Aorta (tissue), 5 donors: ENCODE measurements around the gene DHDH. TPM values are rescaled to one million over a fixed set of nuclear protein-coding genes. Genes with fewer than 3 reads are reported as not detected.
A peak's percentile ranks its signal among the peaks of the same experiment; 100 is the strongest.

Experiments
- ATAC-seq: fragments of 200-7000 bp; cut with Tn5 transposase; one replicate; pipeline ENCODE4 v1.9.1; 2022; ENCODE audit warnings: moderate library complexity; ENCODE audit not compliant: low FRiP score
- DNase-seq, 2 donors: peaks; one replicate each; pipeline ENCODE4 v3.0.0-alpha.2; 2020
- H3K27ac ChIP-seq, 2 donors: one replicate each; pipeline ENCODE4 v1.5.1; 2013; ENCODE audit warnings: low read length in 2 of 2, mild to moderate bottlenecking in 2 of 2, moderate library complexity in 2 of 2, control low read depth in 1 of 2, inconsistent platforms in 1 of 2, low read depth in 1 of 2
- H3K27me3 ChIP-seq, 2 donors: one replicate each; pipeline ENCODE4 v1.6.1; 2013; ENCODE audit warnings: control low read depth in 1 of 2, low read length in 1 of 2, mild to moderate bottlenecking in 1 of 2, moderate library complexity in 1 of 2; ENCODE audit not compliant: insufficient read depth in 2 of 2, control insufficient read depth in 1 of 2
- H3K36me3 ChIP-seq, 2 donors: one replicate each; pipeline ENCODE4 v1.6.1; 2013; ENCODE audit warnings: control low read depth in 1 of 2, low read length in 1 of 2, mild to moderate bottlenecking in 1 of 2; ENCODE audit not compliant: insufficient read depth in 2 of 2, control insufficient read depth in 1 of 2
- H3K4me1 ChIP-seq, 2 donors: one replicate each; pipeline ENCODE4 v1.6.1; 2013; ENCODE audit warnings: low read length in 2 of 2, control low read depth in 1 of 2, mild to moderate bottlenecking in 1 of 2, moderate library complexity in 1 of 2; ENCODE audit not compliant: insufficient read depth in 2 of 2, control insufficient read depth in 1 of 2
- H3K4me3 ChIP-seq, 2 donors: one replicate each; pipeline ENCODE4 v1.5.1; 2013; ENCODE audit warnings: low read length in 2 of 2, control low read depth in 1 of 2, mild to moderate bottlenecking in 1 of 2
- H3K9me3 ChIP-seq: one replicate; pipeline ENCODE4 v1.6.1; 2013; ENCODE audit warnings: mild to moderate bottlenecking, low read length; ENCODE audit not compliant: control insufficient read depth
- WGBS, 2 donors: extraction: QIAGEN DNeasy Blood & Tissue Kit; methylation state at CpG; one replicate each; pipeline ENCODE4 v1.1.7; 2013; 5-methylcytosine and 5-hydroxymethylcytosine counted together
- intact Hi-C, 2 donors: fragments of 100-400 bp; cut with DNase I; formaldehyde crosslinking; loops; one replicate each; pipeline versions ENCODE4 v1.14.2 to v1.15.0; 2022
- polyA plus RNA-seq, 2 donors: library from polyadenylated mRNA; stranded (reverse); fragments of 200-250 nt; gene quantifications; one replicate each; pipeline ENCODE4 v1.2.3, GENCODE V29; 2013
- total RNA-seq, 2 donors: library from RNA; stranded (reverse); fragmentation: NEBNext Ultra II Directional; extraction: Animal tissue kit (Norgen Biotek cat#: 25700); gene quantifications; one replicate each; pipeline ENCODE4 v1.2.1, GENCODE V29; 2021
- donor health status: healthy with polysubstance abuse.
- donor health status: Bipolar disorder and iron deficiency.
- donor health status: DM: no; HTN: no; CAD: no.
- donor health status: DM: no; HTN: no; CAD: no.
- donor health status: DM: yes; HTN: yes; CAD: no.

Gene DHDH
- total and polyA plus RNA-seq, 4 donors: 0.84 to 1.3 TPM; not detected in 2

DNA sequence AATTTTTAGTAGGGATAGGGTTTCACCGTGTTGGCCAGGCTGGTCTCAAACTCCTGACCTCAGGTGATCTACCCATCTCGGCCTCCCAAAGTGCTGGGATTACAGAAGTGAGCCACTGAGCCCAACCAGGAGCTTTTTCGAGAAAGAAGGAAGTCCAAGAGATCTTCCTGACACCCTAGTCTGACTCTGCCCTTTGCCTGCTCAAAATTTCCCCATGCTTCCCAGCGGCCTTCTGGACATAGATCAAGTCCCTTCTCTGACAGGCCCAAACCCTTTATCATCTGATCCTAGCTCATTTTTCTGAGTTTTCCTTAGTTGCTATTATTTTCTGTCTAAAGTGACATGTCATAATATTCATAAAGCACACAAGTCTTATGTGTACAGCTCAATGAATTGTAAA, 19.6 kb downstream of the DHDH start:
- no peaks in the 10 kb centered on the region for H3K27me3 ChIP-seq
- no peaks in the 10 kb centered on the region for H3K9me3 ChIP-seq
- no peak overlapping the region for H3K4me3 ChIP-seq
- no peak for DNase-seq
- H3K27ac ChIP-seq: no peak overlapping the region
- H3K36me3 ChIP-seq: no peaks in the 10 kb centered on the region
- 77 to 85% methylated on average over 4 of the region's 4 CpGs for WGBS, 2 donors
- ATAC-seq: no peak
- H3K4me1 ChIP-seq: peaks cover 0 to 1% of the 10 kb centered on the region in 2 donors
- intact Hi-C loops: no loop called here

DNA sequence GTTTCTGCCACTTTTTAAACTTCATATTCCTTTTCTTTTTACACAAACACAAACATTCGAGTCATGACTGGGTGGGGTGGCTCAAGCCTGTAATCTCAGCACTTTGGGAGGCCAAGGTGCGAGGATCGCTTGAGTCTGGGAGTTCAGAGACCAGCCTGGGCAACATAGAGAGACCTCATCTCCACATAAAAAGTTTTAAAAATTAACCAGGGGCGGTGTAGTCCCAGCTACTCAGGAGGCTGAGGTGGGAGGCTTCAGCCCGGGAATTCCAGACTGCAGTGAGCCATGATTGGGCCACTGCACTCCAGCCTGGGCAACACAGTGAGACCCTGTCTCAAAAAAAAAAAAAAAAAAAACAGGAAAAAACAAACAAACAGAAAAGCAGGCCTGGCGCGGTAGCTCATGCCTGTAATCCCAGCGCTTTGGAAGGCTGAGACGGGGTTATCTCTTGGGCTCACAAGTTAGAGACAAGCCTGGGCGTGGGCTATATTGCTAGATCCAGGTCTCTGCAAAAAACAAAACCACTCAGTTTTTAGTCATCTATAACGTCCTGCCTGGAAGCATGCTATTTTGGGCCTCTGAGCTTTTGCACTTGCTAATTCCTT, 20.6 kb downstream of the DHDH start:
- H3K27me3 ChIP-seq: no peaks in the 10 kb centered on the region
- intact Hi-C loops: loop anchor here in 1 of 2 donors (2.0 kb wide), 1 partner anchor 53 kb away; the partner anchor contains the start of gene NUCB1
- ATAC-seq (peak; percentile 32), DNase-seq (no peak)
- 34 to 35% methylated on average over 11 of the region's 11 CpGs for whole genome bisulfite sequencing, 2 donors
- no peaks in the 10 kb centered on the region for H3K9me3 ChIP-seq
- peak overlapping the region; percentile 82 to 91 for H3K27ac ChIP-seq
- H3K4me3 ChIP-seq: no peak overlapping the region
- no peaks in the 10 kb centered on the region for H3K36me3 ChIP-seq
- peaks cover 0 to 1% of the 10 kb centered on the region in 2 donors for H3K4me1 ChIP-seq

DNA sequence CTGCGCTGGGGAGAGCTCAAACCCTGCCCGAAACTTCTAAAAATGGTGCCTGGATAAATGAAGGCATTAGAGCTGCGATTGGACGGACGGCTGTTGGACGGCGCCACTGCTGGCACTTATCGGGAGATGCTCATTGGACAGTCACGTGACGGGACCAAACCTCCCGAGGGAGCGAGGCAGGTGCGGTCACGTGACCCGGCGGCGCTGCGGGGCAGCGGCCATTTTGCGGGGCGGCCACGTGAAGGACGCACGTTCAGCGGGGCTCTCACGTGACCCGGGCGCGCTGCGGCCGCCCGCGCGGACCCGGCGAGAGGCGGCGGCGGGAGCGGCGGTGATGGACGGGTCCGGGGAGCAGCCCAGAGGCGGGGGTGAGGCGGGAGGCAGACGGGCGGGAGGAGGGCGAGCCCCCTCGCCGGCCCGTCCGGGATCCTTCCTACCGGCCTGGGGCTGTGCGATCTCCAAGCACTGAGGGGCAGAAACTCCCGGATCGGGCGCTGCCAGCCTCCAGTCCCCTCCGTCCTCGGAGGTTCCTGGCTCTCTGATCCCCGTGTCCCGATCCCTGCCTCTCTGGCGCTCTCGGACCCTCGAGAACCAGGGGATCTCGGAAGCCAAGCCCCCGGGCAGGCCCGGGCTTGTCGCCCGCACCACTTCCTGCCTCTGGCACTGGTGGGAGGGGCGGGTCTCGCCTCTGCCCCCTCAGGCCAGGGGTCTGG, 21.3 kb downstream of the DHDH start, which contains the start of gene BAX:
Gene BAX (plus strand): TSS at position 281 of the 713 bp plus-strand sequence. CDS start 54 bp downstream, at position 335.
- H3K27me3 ChIP-seq: no peaks in the 10 kb centered on the region
- H3K36me3 ChIP-seq: no peaks in the 10 kb centered on the region
- 1% methylated on average over 55 to 71 of the region's 71 CpGs for WGBS, 2 donors
- H3K4me1 ChIP-seq: peaks cover 0 to 1% of the 10 kb centered on the region in 2 donors
- H3K4me3 ChIP-seq: peak within 1 kb of the TSS; percentile 73 to 77
- intact Hi-C loops: loop anchor here in 1 of 2 donors (2.0 kb wide), 1 partner anchor 54 kb away; the partner anchor contains the start of gene NUCB1
- ATAC-seq (peak; percentile 96), DNase-seq (peak; percentile 97 to 99)
- peak within 1 kb of the TSS; percentile 82 to 91 for H3K27ac ChIP-seq
- no peaks in the 10 kb centered on the region for H3K9me3 ChIP-seq

DNA sequence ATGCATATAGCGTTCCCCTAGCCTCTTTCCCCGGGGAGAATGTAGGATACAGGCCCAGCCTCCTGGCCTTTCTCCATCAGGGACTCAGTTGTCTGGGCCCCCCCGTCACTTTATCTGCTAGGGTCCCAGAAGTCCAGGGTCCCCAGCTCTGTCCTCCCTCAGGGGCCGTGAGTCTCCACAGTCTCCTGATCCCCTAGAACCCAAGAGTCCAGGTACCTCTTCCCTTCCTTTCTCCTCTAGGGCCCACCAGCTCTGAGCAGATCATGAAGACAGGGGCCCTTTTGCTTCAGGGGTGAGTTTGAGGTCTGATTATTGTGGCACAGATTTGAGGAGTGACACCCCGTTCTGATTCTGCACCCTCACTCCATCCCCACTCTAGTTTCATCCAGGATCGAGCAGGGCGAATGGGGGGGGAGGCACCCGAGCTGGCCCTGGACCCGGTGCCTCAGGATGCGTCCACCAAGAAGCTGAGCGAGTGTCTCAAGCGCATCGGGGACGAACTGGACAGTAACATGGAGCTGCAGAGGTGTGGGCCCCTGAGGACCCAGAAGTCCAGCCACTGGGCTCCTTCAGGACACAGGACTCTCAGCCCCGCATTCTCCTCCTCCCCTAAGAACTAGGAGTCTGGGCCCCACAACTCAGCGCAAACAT, 21.9 kb downstream of the DHDH start:
- Histone ChIP-seq H3K27ac (peak overlapping the region in 1 of 2 donors; percentile 50), H3K4me1 (peaks cover 0 to 1% of the 10 kb centered on the region in 2 donors), H3K9me3 (no peaks in the 10 kb centered on the region), H3K4me3 (peak overlapping the region; percentile 73 to 77), H3K27me3 (no peaks in the 10 kb centered on the region), H3K36me3 (no peaks in the 10 kb centered on the region)
- intact Hi-C loops: loop anchor here in 1 of 2 donors (2.0 kb wide), 1 partner anchor 55 kb away; the partner anchor contains the start of gene NUCB1
- 51 to 58% methylated on average over 16 of the region's 16 CpGs for WGBS, 2 donors
- ATAC-seq (no peak), DNase-seq (no peak)

DNA sequence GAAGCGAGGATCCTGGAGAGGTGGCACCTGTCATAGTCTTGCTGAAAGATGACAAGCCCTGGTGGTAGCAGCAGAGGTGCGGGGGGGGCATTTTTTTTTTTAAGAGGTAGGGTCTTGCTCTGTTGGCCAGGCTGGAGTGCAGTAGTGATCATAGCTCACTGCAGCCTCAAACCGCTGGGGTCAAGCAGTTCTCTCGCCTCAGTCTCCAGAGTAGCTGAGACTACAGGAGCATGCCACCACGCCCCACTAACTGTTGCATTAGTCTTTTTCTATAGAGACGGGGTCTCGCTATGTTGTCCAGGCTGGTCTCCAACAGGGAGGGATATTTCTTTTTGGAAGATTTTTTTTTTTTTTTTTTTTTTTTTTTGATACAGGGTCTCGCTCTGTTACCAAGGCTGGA, 24.5 kb downstream of the DHDH start:
- H3K27ac ChIP-seq: no peak overlapping the region
- no peaks in the 10 kb centered on the region for H3K36me3 ChIP-seq
- no peak overlapping the region for H3K4me3 ChIP-seq
- no peaks in the 10 kb centered on the region for H3K27me3 ChIP-seq
- H3K9me3 ChIP-seq: no peaks in the 10 kb centered on the region
- H3K4me1 ChIP-seq: peaks cover 0 to 1% of the 10 kb centered on the region in 2 donors
- WGBS, 2 donors: 96 to 97% methylated on average over 8 of the region's 8 CpGs
- intact Hi-C loops: no loop called here
- ATAC-seq (no peak), DNase-seq (no peak)

DNA sequence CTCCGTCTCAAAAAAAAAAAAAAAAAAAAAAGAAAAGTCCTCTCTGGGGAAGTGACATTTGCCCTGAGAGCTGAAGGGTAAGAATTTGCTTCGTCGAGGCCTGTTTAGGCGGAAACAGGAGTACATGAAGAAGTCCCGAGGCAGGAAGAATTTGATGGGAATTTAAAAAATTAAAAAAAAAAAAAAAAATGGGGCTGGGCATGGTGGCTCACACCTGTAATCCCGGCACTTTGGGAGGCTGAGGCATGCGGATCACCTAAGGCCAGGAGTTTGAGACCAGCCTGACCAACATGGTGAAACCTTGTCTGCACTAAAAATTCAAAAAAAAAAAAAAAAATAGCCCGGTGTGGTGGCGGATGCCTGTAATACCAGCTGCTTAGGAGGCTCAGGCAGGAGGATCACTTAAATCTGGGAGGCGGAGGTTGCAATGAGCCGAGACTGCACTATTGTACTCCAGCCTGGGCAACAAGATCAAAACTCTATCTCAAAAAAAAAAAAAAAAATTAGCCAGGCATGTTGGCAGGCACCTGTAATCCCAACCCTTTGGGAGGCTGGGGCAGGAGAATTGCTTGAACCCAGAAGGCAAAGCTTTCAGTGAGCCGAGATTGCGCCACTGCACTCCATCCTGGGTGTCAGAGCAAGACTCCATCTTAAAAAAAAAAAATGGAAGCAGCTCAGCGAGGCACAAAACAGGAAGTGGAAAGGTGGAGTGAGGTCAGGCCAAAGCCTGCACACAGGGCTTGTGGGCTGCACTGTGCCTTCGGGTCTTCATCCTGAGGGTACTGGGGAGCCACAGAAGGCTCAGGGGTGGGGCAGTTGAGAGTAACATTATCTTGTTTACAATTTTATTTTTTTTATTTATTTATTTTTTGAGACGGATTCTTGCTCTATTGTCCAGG, 26.1 kb downstream of the DHDH start:
- ATAC-seq (no peak), DNase-seq (peak in 1 of 2 donors; percentile 70)
- no peak overlapping the region for H3K4me3 ChIP-seq
- no peaks in the 10 kb centered on the region for H3K9me3 ChIP-seq
- 84 to 88% methylated on average over 15 to 16 of the region's 16 CpGs for WGBS, 2 donors
- no peak overlapping the region for H3K27ac ChIP-seq
- intact Hi-C loops: loop anchor here (5.0 to 10.0 kb wide), 2 partner anchors 32 to 85 kb away; partner anchors contain the start of gene PPP1R15A (in 1 of the 2)
- H3K4me1 ChIP-seq: peaks cover 0 to 1% of the 10 kb centered on the region in 2 donors
- H3K36me3 ChIP-seq: no peaks in the 10 kb centered on the region
- no peaks in the 10 kb centered on the region for H3K27me3 ChIP-seq

DNA sequence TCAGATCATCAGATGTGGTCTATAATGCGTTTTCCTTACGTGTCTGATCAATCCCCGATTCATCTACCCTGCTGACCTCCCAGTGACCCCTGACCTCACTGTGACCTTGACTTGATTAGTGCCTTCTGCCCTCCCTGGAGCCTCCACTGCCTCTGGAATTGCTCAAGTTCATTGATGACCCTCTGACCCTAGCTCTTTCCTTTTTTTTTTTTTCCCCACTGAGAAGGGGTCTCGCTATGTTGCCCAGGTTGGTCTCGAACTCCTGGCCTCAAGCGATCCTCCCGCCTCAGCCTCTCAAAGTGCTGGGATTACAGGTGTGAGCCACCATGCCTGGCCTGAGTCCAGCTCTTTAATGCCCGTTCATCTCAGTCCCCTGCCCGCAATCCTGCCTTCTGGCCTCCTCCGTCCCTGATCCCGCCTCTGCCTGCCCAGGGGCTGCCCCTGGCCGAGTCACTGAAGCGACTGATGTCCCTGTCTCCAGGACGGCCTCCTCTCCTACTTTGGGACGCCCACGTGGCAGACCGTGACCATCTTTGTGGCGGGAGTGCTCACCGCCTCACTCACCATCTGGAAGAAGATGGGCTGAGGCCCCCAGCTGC, 27.7 kb downstream of the DHDH start:
- Histone ChIP-seq H3K4me3 (no peak overlapping the region), H3K27ac (no peak overlapping the region), H3K36me3 (no peaks in the 10 kb centered on the region), H3K9me3 (no peaks in the 10 kb centered on the region), H3K4me1 (peaks cover 0 to 1% of the 10 kb centered on the region in 2 donors), H3K27me3 (peaks cover 0 to 2% of the 10 kb centered on the region in 2 donors)
- DNase-seq (no peak), ATAC-seq (no peak)
- 83 to 85% methylated on average over 19 of the region's 19 CpGs for WGBS, 2 donors
- intact Hi-C loops: loop anchor here (5.0 to 10.0 kb wide), 2 partner anchors 34 to 86 kb away; partner anchors contain the start of gene PPP1R15A (in 1 of the 2)
